SK-N-SH (cell line): Measurements from ENCODE around the gene TRIM72. TPM values are rescaled to one million over a fixed set of nuclear protein-coding genes. Genes with fewer than 3 reads are reported as not detected.

ENCODE experiments used
- CTCF ChIA-PET: fragments of 300-600, 350-600 bp; formaldehyde crosslinking; extraction: SDS; loops from one replicate; lab custom pipeline; 2021; lab: Yijun Ruan, JAX
- POLR2A ChIA-PET: fragments of 350-600 bp; sonication (Branson Sonifier 250); formaldehyde crosslinking; extraction: SDS; loops from one replicate; lab custom pipeline; 2020; ENCODE audit warnings: antibody characterized with exemption, inconsistent platforms; lab: Yijun Ruan, JAX
- DNase-seq: peaks from one replicate; pipeline ENCODE4 v3.0.0; 2012
- H2AFZ ChIP-seq: fragments of 200-600 bp; sonication (generic); 2 replicates; pipeline ENCODE4 v1.8.1; 2016; ENCODE audit warnings: antibody characterized with exemption, mild to moderate bottlenecking, low read depth
- H3F3A ChIP-seq: fragments of 200-600 bp; sonication (generic); replicated peaks from 2 replicates; pipeline ENCODE3; 2016; ENCODE audit warnings: antibody characterized with exemption, mild to moderate bottlenecking; ENCODE audit not compliant: insufficient read depth
- H3K27ac ChIP-seq, 2 experiments: fragments of 200-500 bp in 1 of 2; fragments of 200-600 bp in 1 of 2; sonication (Bioruptor generic) in 1 of 2; sonication (generic), shearing (Covaris generic) in 1 of 2; 2 replicates each; pipeline versions ENCODE4 v1.5.1 to v1.6.1; 2014 to 2016; ENCODE audit warnings: low read depth in 2 of 2, inconsistent platforms in 1 of 2, low read length in 1 of 2, mild to moderate bottlenecking in 1 of 2, mixed read lengths in 1 of 2
- H3K27me3 ChIP-seq: fragments of 200-600 bp; sonication (generic), shearing (Covaris generic); 2 replicates; pipeline ENCODE4 v1.6.1; 2016; ENCODE audit warnings: mixed run types; ENCODE audit not compliant: insufficient read depth
- H3K36me3 ChIP-seq, 2 experiments: fragments of 200-500 bp in 1 of 2; fragments of 200-600 bp in 1 of 2; sonication (Bioruptor generic) in 1 of 2; sonication (generic) in 1 of 2; replicated peaks in 1 of 2; 2 replicates each; pipeline versions ENCODE3 to v1.5.1; 2014 to 2016; ENCODE audit warnings: low read length in 1 of 2, mild to moderate bottlenecking in 1 of 2; ENCODE audit not compliant: insufficient read depth in 2 of 2, control insufficient read depth in 1 of 2
- H3K4me1 ChIP-seq, 2 experiments: fragments of 200-500 bp in 1 of 2; fragments of 200-600 bp in 1 of 2; sonication (Bioruptor generic) in 1 of 2; sonication (generic), shearing (Covaris generic) in 1 of 2; 2 replicates each; pipeline versions ENCODE4 v1.5.1 to v1.6.1; 2014 to 2016; ENCODE audit warnings: low read depth in 1 of 2, low read length in 1 of 2, mixed run types in 1 of 2; ENCODE audit not compliant: insufficient read depth in 2 of 2, control insufficient read depth in 1 of 2
- H3K4me2 ChIP-seq: fragments of 200-600 bp; sonication (generic), shearing (Covaris generic); 2 replicates; pipeline ENCODE4 v1.6.1; 2017; ENCODE audit warnings: mixed run types
- H3K4me3 ChIP-seq, 2 experiments: fragments of 200-500 bp in 1 of 2; fragments of 200-600 bp in 1 of 2; sonication (Bioruptor generic) in 1 of 2; sonication (generic), shearing (Covaris generic) in 1 of 2; 2 replicates each; pipeline versions ENCODE4 v1.5.1 to v1.8.1; 2014 to 2016; ENCODE audit warnings: low read depth in 2 of 2, inconsistent platforms in 1 of 2, low read length in 1 of 2, mild to moderate bottlenecking in 1 of 2, mixed read lengths in 1 of 2, moderate library complexity in 1 of 2
- H3K79me2 ChIP-seq: fragments of 200-600 bp; sonication (generic); 2 replicates; pipeline ENCODE4 v1.8.1; 2017; ENCODE audit warnings: mild to moderate bottlenecking; ENCODE audit not compliant: insufficient read depth
- H3K9ac ChIP-seq: fragments of 200-600 bp; sonication (generic); 2 replicates; pipeline ENCODE4 v1.6.1; 2017; ENCODE audit warnings: mixed run types
- H3K9me2 ChIP-seq: fragments of 200-600 bp; sonication (generic); 2 replicates; pipeline ENCODE4 v1.6.1; 2017; ENCODE audit warnings: mixed run types
- H3K9me3 ChIP-seq: fragments of 200-600 bp; sonication (generic); 2 replicates; pipeline ENCODE4 v1.6.1; 2017; ENCODE audit warnings: mixed run types, mild to moderate bottlenecking, moderate library complexity
- H4K20me1 ChIP-seq: fragments of 200-600 bp; sonication (generic); 2 replicates; pipeline ENCODE4 v1.6.1; 2017; ENCODE audit warnings: mild to moderate bottlenecking, mixed run types; ENCODE audit not compliant: insufficient read depth
- CTCF ChIP-seq: fragments of 200-600 bp; sonication (generic); IDR thresholded peaks from 2 replicates; pipeline ENCODE4 v1.6.1; 2017; ENCODE audit warnings: antibody characterized with exemption, mild to moderate bottlenecking, moderate library complexity
- ELF1 ChIP-seq: IDR thresholded peaks from 2 replicates; pipeline ENCODE4 v1.4.0; 2012
- EZH2phosphoT487 ChIP-seq: fragments of 200-600 bp; sonication (generic); IDR thresholded peaks from 2 replicates; pipeline ENCODE4 v1.6.1; 2017; ENCODE audit warnings: low read depth, mixed run types, mild to moderate bottlenecking, antibody characterized with exemption, moderate library complexity, borderline replicate concordance
- GATA2 ChIP-seq: sonication (generic); formaldehyde crosslinking; IDR thresholded peaks from 2 replicates; pipeline ENCODE4 v1.5.0; 2020; ENCODE audit warnings: mild to moderate bottlenecking, missing genetic modification reagents
- RAD21 ChIP-seq: IDR thresholded peaks from 2 replicates; pipeline ENCODE4 v1.6.1; 2012; ENCODE audit warnings: mild to moderate bottlenecking, low read length
- REST ChIP-seq: IDR thresholded peaks from 2 replicates; pipeline ENCODE4 v1.6.1; 2012; ENCODE audit warnings: mild to moderate bottlenecking, low read depth, low read length, moderate library complexity
- RFX5 ChIP-seq: IDR thresholded peaks from 2 replicates; pipeline ENCODE4 v1.6.1; 2012; ENCODE audit warnings: mild to moderate bottlenecking, improper control_type of control experiment, low read length
- TAF1 ChIP-seq: IDR thresholded peaks from 2 replicates; pipeline ENCODE4 v1.6.1; 2012; ENCODE audit warnings: low read depth, mild to moderate bottlenecking, low read length, moderate library complexity, borderline replicate concordance
- USF2 ChIP-seq: fragments of 150-350 bp; IDR thresholded peaks from 2 replicates; pipeline ENCODE4 v1.6.1; 2017; ENCODE audit warnings: antibody characterized with exemption, low read length, low read depth, borderline replicate concordance
- WGBS: methylation state at CpG from one replicate; pipeline ENCODE4 v1.1.6; 2017; ENCODE audit warnings: low lambda C conversion rate; 5-methylcytosine and 5-hydroxymethylcytosine counted together
- polyA plus RNA-seq, 3 experiments: library from polyadenylated mRNA; depleted of rRNA; stranded (reverse); fragments of >200 nt; gene quantifications; 2 replicates each; pipeline ENCODE4 v1.2.3, GENCODE V29; 2012

The TRIM72 gene
- polyA plus RNA-seq, 1 of the 3 experiments (the other 2 are of a cell fraction), result under 0.01 TPM

GRCh38 chr16:31246296-31246695 is 32.4 kb downstream of the TRIM72 start:
- Histone ChIP-seq H2AFZ (no peak overlapping the region), H4K20me1 (no peaks in the 10 kb centered on the region), H3F3A (no peaks in the 10 kb centered on the region), H3K4me2 (no peak overlapping the region), H3K27ac (no peak overlapping the region), H3K4me3 (no peak overlapping the region), H3K9me2 (no peaks in the 10 kb centered on the region), H3K9me3 (no peaks in the 10 kb centered on the region), H3K9ac (no peak overlapping the region), H3K36me3 (no peaks in the 10 kb centered on the region), H3K4me1 (no peaks in the 10 kb centered on the region), H3K27me3 (peaks cover 75% of the 10 kb centered on the region), H3K79me2 (no peaks in the 10 kb centered on the region)
- POLR2A ChIA-PET, result no interaction called here
- 58% methylated on average over 3 of the region's 3 CpGs for WGBS
- CTCF ChIA-PET, result interaction anchor here (0.5 kb wide), 1 partner anchor 38 kb away, joined by 3 read pairs; no protein-coding TSS in a partner anchor
- no peak for DNase-seq
- TF ChIP-seq TAF1, result no peak
- no peak for TF ChIP-seq USF2

GRCh38 chr16:31248344-31248743 is 34.4 kb downstream of the TRIM72 start:
- Histone ChIP-seq H3K27ac (no peak overlapping the region), H3K9me2 (no peaks in the 10 kb centered on the region), H3K4me1 (no peaks in the 10 kb centered on the region), H2AFZ (no peak overlapping the region), H3K4me3 (no peak overlapping the region), H3K79me2 (no peaks in the 10 kb centered on the region), H3F3A (no peaks in the 10 kb centered on the region), H3K9ac (no peak overlapping the region), H3K36me3 (no peaks in the 10 kb centered on the region), H3K27me3 (peaks cover 75% of the 10 kb centered on the region; the same call in 1 of the 2 replicates), H3K9me3 (no peaks in the 10 kb centered on the region), H4K20me1 (no peaks in the 10 kb centered on the region), H3K4me2 (no peak overlapping the region)
- WGBS, result 1% methylated on average over 5 of the region's 5 CpGs
- DNase-seq, result no peak
- ChIA-PET CTCF (interaction anchor here (0.7 kb wide), 1 partner anchor 134 kb away, joined by 3 read pairs; no protein-coding TSS in a partner anchor), POLR2A (no interaction called here)
- no peak for TF ChIP-seq EZH2phosphoT487
- TF ChIP-seq REST, result no peak
- no peak for TF ChIP-seq CTCF
- no peak for TF ChIP-seq RFX5
- no peak for TF ChIP-seq RAD21
- TF ChIP-seq ELF1, result no peak
- no peak for TF ChIP-seq GATA2 (CRISPR knock-in tag)
